Measurements from ENCODE around the gene CNTNAP4.

The CNTNAP4 gene

GRCh38 chr16:76409706-76410105, 132.5 kb downstream of the CNTNAP4 start:
- no peak for DNase-seq

GRCh38 chr16:76421571-76421970, 144.4 kb downstream of the CNTNAP4 start:
- DNase-seq = no peak

GRCh38 chr16:76428858-76429257, 151.7 kb downstream of the CNTNAP4 start:
- DNase-seq = no peak

GRCh38 chr16:76441391-76441790, 164.2 kb downstream of the CNTNAP4 start:
- DNase-seq = no peak

GRCh38 chr16:76441876-76442275, 164.7 kb downstream of the CNTNAP4 start:
- no peak for DNase-seq

- no peak for DNase-seq
Observed at GRCh38 chr16:76443973-76444372, 166.8 kb downstream of the CNTNAP4 start.

GRCh38 chr16:76444832-76445231, 167.6 kb downstream of the CNTNAP4 start:
- DNase-seq = no peak

GRCh38 chr16:76445815-76446214, 168.6 kb downstream of the CNTNAP4 start:
- no peak for DNase-seq

- no peak for DNase-seq
Observed at GRCh38 chr16:76446251-76446650, 169.1 kb downstream of the CNTNAP4 start.

- no peak for DNase-seq
Observed at GRCh38 chr16:76450890-76451289, 173.7 kb downstream of the CNTNAP4 start.

- no peak for DNase-seq
Observed at GRCh38 chr16:76455257-76455656, 178.1 kb downstream of the CNTNAP4 start.

- no peak for DNase-seq
Observed at GRCh38 chr16:76456016-76456415, 178.8 kb downstream of the CNTNAP4 start.

- DNase-seq = no peak
Observed at GRCh38 chr16:76459111-76459510, 181.9 kb downstream of the CNTNAP4 start.

- DNase-seq = no peak
Observed at GRCh38 chr16:76461836-76462235, 184.6 kb downstream of the CNTNAP4 start.

GRCh38 chr16:76464955-76465620, 187.9 kb downstream of the CNTNAP4 start:
- no peak for DNase-seq

GRCh38 chr16:76466871-76467270, 189.7 kb downstream of the CNTNAP4 start:
- no peak for DNase-seq

GRCh38 chr16:76474048-76474447, 196.8 kb downstream of the CNTNAP4 start:
- DNase-seq = no peak

GRCh38 chr16:76478105-76478504, 200.9 kb downstream of the CNTNAP4 start:
- DNase-seq = no peak

- DNase-seq = no peak
Observed at GRCh38 chr16:76483307-76483909, 206.2 kb downstream of the CNTNAP4 start.

GRCh38 chr16:76484020-76484419, 206.8 kb downstream of the CNTNAP4 start:
- DNase-seq = no peak

- no peak for DNase-seq
Observed at GRCh38 chr16:76486740-76487139, 209.5 kb downstream of the CNTNAP4 start.

GRCh38 chr16:76487411-76488064, 210.3 kb downstream of the CNTNAP4 start:
- DNase-seq = no peak

- DNase-seq = no peak
Observed at GRCh38 chr16:76488065-76488417, 210.8 kb downstream of the CNTNAP4 start.

GRCh38 chr16:76490036-76490639, 212.9 kb downstream of the CNTNAP4 start:
- DNase-seq = no peak
